Kidney (tissue), 14 donors: ENCODE results near the gene ATP6V1G2. TPM values are rescaled to one million over a fixed set of nuclear protein-coding genes. Genes with fewer than 3 reads are reported as not detected.

Experiments used
- DNase-seq, 5 donors: peaks; one replicate each; pipeline ENCODE4 v3.0.0-alpha.2; 2013 to 2020
- FAIRE-seq: peaks from 2 replicates; lab custom pipeline; 2012; peaks lifted over from hg19 to GRCh38; lab: Jason Lieb, UNC
- H3K27ac ChIP-seq, 2 donors: one replicate each; pipeline ENCODE4 v1.7.0; 2013; ENCODE audit warnings: low read depth in 2 of 2, low read length in 2 of 2, inconsistent platforms in 1 of 2
- H3K27me3 ChIP-seq: one replicate; pipeline ENCODE4 v1.7.1; 2013; ENCODE audit warnings: low read length, inconsistent platforms; ENCODE audit not compliant: control insufficient read depth, insufficient read depth
- H3K36me3 ChIP-seq, 3 donors: one replicate each; pipeline versions ENCODE4 v1.7.0 to v1.7.1; 2013; ENCODE audit warnings: low read length in 3 of 3, control low read depth in 1 of 3, inconsistent platforms in 1 of 3; ENCODE audit not compliant: insufficient read depth in 3 of 3, control insufficient read depth in 2 of 3
- H3K4me1 ChIP-seq, 3 donors: one replicate each; pipeline versions ENCODE4 v1.7.0 to v1.7.1; 2013; ENCODE audit warnings: low read length in 3 of 3, inconsistent platforms in 1 of 3, low read depth in 1 of 3; ENCODE audit not compliant: control insufficient read depth in 2 of 3, insufficient read depth in 2 of 3
- H3K4me3 ChIP-seq, 3 donors: one replicate each; pipeline versions ENCODE4 v1.7.0 to v1.8.1; 2013; ENCODE audit warnings: low read length in 3 of 3, control low read depth in 1 of 3, inconsistent platforms in 1 of 3
- H3K9ac ChIP-seq, 3 donors: one replicate each; pipeline versions ENCODE4 v1.7.0 to v1.7.1; 2013; ENCODE audit warnings: low read length in 3 of 3, control low read depth in 1 of 3, inconsistent platforms in 1 of 3
- H3K9me3 ChIP-seq, 3 donors: one replicate each; pipeline versions ENCODE4 v1.7.0 to v1.7.1; 2013; ENCODE audit warnings: low read length in 3 of 3, control low read depth in 1 of 3, inconsistent platforms in 1 of 3; ENCODE audit not compliant: control insufficient read depth in 2 of 3, insufficient read depth in 1 of 3
- intact Hi-C: fragments of 100-400 bp; cut with DNase I; formaldehyde crosslinking; loops from one replicate; pipeline ENCODE4 v1.11.1; 2022
- polyA plus RNA-seq: library from polyadenylated mRNA; stranded (reverse); fragments of 350-450 nt; fragmentation: Illumina TruSeq; extraction: RNeasy Lipid Tissue Mini Kit (QIAGEN cat#74804); gene quantifications from one replicate; pipeline ENCODE4 v1.2.3, GENCODE V29; 2014; ENCODE audit warnings: low read depth, low replicate concordance; ENCODE audit not compliant: insufficient read depth
- total RNA-seq: library from RNA; stranded (reverse); fragmentation: NEBNext Ultra II Directional; extraction: Animal tissue kit (Norgen Biotek cat#: 25700); gene quantifications from one replicate; pipeline ENCODE4 v1.2.1, GENCODE V29; 2021
- TF ChIP-seq, protein P1 (sequence below): IDR thresholded peaks from 3 replicates; pipeline ENCODE4 v1.5.1; 2012; ENCODE audit warnings: mild to moderate bottlenecking, moderate library complexity, borderline replicate concordance; ENCODE audit not compliant: insufficient read depth; ENCODE audit errors: extremely low read depth
- donor health status: control.
- donor health status: control.
- donor health status: control.
- donor health status: control.
- donor health status: control.
- donor health status: DM: yes; HTN: yes; CAD: no.
- donor health status: Normal renal cell carcinoma (clear cell type).

The ATP6V1G2 gene
- total and polyA plus RNA-seq, 2 donors from 2014 or later = 1.2 to 6.0 TPM

- no peaks in the 10 kb centered on the region for H3K36me3 ChIP-seq
- H3K27ac ChIP-seq = no peak overlapping the region
- no peaks in the 10 kb centered on the region for H3K27me3 ChIP-seq
- H3K9me3 ChIP-seq = no peaks in the 10 kb centered on the region
- H3K4me3 ChIP-seq = no peak overlapping the region
- no peak overlapping the region for H3K9ac ChIP-seq
- no peak for FAIRE-seq
- intact Hi-C loops = no loop called here
- DNase-seq = peak in 1 of 5 donors; percentile 57
- TF ChIP-seq, protein P1, sequence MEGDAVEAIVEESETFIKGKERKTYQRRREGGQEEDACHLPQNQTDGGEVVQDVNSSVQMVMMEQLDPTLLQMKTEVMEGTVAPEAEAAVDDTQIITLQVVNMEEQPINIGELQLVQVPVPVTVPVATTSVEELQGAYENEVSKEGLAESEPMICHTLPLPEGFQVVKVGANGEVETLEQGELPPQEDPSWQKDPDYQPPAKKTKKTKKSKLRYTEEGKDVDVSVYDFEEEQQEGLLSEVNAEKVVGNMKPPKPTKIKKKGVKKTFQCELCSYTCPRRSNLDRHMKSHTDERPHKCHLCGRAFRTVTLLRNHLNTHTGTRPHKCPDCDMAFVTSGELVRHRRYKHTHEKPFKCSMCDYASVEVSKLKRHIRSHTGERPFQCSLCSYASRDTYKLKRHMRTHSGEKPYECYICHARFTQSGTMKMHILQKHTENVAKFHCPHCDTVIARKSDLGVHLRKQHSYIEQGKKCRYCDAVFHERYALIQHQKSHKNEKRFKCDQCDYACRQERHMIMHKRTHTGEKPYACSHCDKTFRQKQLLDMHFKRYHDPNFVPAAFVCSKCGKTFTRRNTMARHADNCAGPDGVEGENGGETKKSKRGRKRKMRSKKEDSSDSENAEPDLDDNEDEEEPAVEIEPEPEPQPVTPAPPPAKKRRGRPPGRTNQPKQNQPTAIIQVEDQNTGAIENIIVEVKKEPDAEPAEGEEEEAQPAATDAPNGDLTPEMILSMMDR = no peak
- no peaks in the 10 kb centered on the region for H3K4me1 ChIP-seq
Observed at GRCh38 chr6:31567531-31568370, 21.3 kb upstream of the ATP6V1G2 start.

- TF ChIP-seq, protein P1 = no peak
- Histone ChIP-seq H3K4me3 (no peak overlapping the region), H3K27me3 (no peaks in the 10 kb centered on the region), H3K4me1 (peaks cover 0 to 18% (median 0%) of the 10 kb centered on the region in 3 donors), H3K9me3 (no peaks in the 10 kb centered on the region), H3K9ac (no peak overlapping the region), H3K27ac (peak overlapping the region in 1 of 2 donors; percentile 24), H3K36me3 (peaks cover 0 to 24% (median 9%) of the 10 kb centered on the region in 3 donors)
- FAIRE-seq = no peak
- DNase-seq = no peak
- intact Hi-C loops = no loop called here
Observed at GRCh38 chr6:31560697-31561058, 14.3 kb upstream of the ATP6V1G2 start.

DNA sequence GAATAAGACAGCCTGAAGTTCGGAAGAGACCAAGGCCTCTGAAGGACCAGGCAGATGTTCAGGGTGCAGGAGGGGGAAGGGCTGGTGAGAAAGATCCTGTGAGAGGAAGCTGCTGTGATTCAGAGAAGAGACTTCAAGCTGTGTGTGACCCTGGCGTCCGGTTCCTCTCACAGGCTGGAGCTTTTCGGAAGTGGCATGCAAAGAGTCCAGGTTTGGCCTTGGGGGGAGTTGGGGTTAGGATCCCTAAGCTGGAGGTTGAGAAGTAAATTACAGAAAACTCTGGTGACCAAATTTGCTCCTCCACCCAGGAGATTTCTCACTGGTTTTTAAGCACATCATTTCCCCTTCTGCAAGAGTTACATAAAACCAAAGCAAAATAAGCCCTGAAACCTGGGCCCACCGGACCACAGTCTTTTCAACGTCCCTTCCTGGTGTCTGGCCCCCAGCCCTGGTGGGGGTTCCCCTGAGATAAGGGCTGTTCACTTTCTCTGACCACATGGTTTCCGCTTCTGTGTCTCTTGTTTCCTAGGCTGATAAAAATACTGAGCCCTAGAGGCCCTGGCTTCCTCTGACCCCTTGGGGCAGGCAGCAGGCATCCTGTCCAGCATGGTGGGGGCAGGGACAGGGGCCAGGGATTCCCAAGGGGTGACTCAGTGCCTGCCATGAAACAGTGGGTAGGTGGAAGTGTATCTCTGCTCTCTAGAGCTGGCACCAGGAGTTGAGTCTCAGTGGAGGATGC, 13.7 kb upstream of the ATP6V1G2 start:
- H3K4me3 ChIP-seq = no peak overlapping the region
- TF ChIP-seq, protein P1 = no peak
- H3K9ac ChIP-seq = peak overlapping the region in 1 of 3 donors; percentile 31
- H3K4me1 ChIP-seq = peaks cover 0 to 18% (median 0%) of the 10 kb centered on the region in 3 donors
- no peaks in the 10 kb centered on the region for H3K9me3 ChIP-seq
- peak overlapping the region; percentile 9 to 51 for H3K27ac ChIP-seq
- no peaks in the 10 kb centered on the region for H3K27me3 ChIP-seq
- H3K36me3 ChIP-seq = peaks cover 0 to 24% (median 9%) of the 10 kb centered on the region in 3 donors
- DNase-seq = peak in 2 of 5 donors; percentile 65 to 89
- FAIRE-seq = no peak
- intact Hi-C loops = no loop called here
